HAP-1 (cell line): ENCODE data around the gene UGP2.
"Not testable (repeated sequence)": the region's sequence is repeated elsewhere in the genome, so short reads cannot be mapped to it uniquely, and the experiment has no call there.

ENCODE experiments used
- DNase-seq, 2 experiments: peaks; one replicate each; pipeline ENCODE4 v3.0.0-alpha.2; 2016 to 2020; ENCODE audit warnings: low spot score in 2 of 2
- H3K27me3 ChIP-seq: fragments of 250-450 bp; sonication (Bioruptor Pico); 2 replicates; pipeline ENCODE4 v1.5.1; 2020; ENCODE audit warnings: low read depth, mild to moderate bottlenecking, moderate library complexity
- H3K36me3 ChIP-seq: fragments of 250-450 bp; sonication (Bioruptor Pico); replicated peaks from 2 replicates; pipeline ENCODE4 v1.5.1; 2020; ENCODE audit warnings: mild to moderate bottlenecking
- H3K4me1 ChIP-seq: fragments of 250-450 bp; sonication (Bioruptor Pico); 2 replicates; pipeline ENCODE4 v1.5.1; 2020; ENCODE audit warnings: mild to moderate bottlenecking
- H3K4me3 ChIP-seq: fragments of 250-450 bp; sonication (Bioruptor Pico); 2 replicates; pipeline ENCODE4 v1.5.1; 2020; ENCODE audit warnings: mild to moderate bottlenecking, moderate library complexity
- H3K9me3 ChIP-seq: fragments of 250-450 bp; sonication (Bioruptor Pico); 2 replicates; pipeline ENCODE4 v1.5.1; 2020; ENCODE audit warnings: mild to moderate bottlenecking, moderate library complexity
- in situ Hi-C: fragments of 300-500 bp; cut with MboI; formaldehyde crosslinking; loops from 3 replicates; pipeline ENCODE4 v1.14.3; 2020; ENCODE audit warnings: low sequenced_read_pairs, inconsistent platforms, mixed read lengths

Gene UGP2

GRCh38 chr2:63903003-63903402, 61.3 kb downstream of the UGP2 start:
- Histone ChIP-seq H3K9me3 (0 out of 2 replicates have a peak, but pooled peaks cover 7% of the 10 kb centered on the region), H3K36me3 (no peaks in the 10 kb centered on the region), H3K27me3 (no peaks in the 10 kb centered on the region), H3K4me1 (no peaks in the 10 kb centered on the region), H3K4me3 (no peak overlapping the region)
- in situ Hi-C loops = no loop called here
- no peak for DNase-seq

DNA sequence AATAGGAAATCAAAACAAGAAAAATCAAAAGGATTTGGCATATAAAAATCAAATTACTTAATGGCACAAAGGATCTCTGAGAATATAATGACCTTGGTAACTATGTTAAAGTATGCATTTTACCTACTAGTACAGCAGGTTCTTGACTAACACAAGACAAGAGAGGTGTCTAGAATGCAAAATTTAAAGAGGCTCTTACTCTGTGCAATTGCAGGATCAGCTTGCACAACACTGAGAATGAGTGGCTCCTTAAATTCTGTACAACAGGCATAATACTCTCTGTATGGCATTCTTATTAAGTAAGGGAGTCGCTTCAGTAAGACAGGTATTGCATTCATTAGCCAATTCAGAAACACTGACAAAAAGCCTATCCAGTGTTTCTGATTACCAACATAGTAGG, 72.6 kb downstream of the UGP2 start:
- peaks cover 17% of the 10 kb centered on the region for H3K36me3 ChIP-seq
- H3K9me3 ChIP-seq = no peaks in the 10 kb centered on the region
- DNase-seq = no peak
- in situ Hi-C loops = no loop called here
- H3K4me3 ChIP-seq = no peak overlapping the region
- no peaks in the 10 kb centered on the region for H3K27me3 ChIP-seq
- H3K4me1 ChIP-seq = peaks cover 6% of the 10 kb centered on the region

DNA sequence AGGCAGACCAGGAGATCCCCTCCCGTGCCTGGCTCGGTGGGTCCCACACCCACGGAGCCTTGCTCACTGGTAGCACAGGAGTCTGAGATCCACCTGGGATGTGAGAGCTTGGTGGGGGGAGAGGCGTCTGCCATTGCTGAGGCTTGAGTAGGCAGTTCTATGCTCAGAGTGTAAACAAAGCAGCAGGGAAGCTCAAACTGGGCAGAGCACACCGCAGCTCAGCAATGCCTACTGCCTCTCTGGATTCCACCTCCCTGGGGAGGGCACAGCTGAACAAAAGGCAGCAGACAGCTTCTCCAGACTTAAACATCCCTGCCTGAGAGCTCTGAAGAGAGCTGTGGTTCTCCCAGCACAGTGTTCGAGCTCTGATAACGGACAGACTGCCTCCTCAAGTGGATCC, 85.1 kb downstream of the UGP2 start:
- Histone ChIP-seq H3K36me3 (peaks cover 8% of the 10 kb centered on the region), H3K4me1 (no peaks in the 10 kb centered on the region), H3K9me3 (no peaks in the 10 kb centered on the region), H3K27me3 (no peaks in the 10 kb centered on the region), H3K4me3 (no peak overlapping the region)
- DNase-seq = no peak
- in situ Hi-C loops = no loop called here

DNA sequence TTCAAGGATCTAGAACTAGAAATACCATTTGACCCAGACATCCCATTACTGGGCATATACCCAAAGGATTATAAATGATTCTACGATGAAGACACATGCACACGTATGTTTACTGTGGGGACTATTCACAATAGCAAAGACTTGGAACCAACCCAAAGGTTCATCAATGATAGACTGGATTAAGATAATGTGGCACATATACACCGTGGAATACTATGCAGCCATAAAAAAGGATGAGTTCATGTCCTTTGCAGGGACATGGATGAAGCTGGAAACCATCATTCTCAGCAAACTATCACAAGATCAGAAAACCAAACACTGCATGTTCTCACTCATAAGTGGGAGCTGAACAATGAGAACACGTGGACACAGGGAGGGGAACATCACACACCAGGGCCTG, 90.4 kb downstream of the UGP2 start:
- H3K4me1 ChIP-seq, H3K27me3 ChIP-seq, H3K9me3 ChIP-seq, in situ Hi-C loops, DNase-seq, H3K36me3 ChIP-seq, H3K4me3 ChIP-seq: not testable (repeated sequence)
